Neural cell (in vitro differentiated cells): ENCODE data around the gene CHST6. TPM values are rescaled to one million over a fixed set of nuclear protein-coding genes. Genes with fewer than 3 reads are reported as not detected.
"Not testable (repeated sequence)": the region's sequence is repeated elsewhere in the genome, so short reads cannot be mapped to it uniquely, and the experiment has no call there.

Source experiments
- H2AFZ ChIP-seq: fragments of 200-600, 300-800 bp; sonication (generic), shearing (Covaris generic); 2 replicates; pipeline ENCODE4 v1.6.0; 2014; ENCODE audit warnings: low read depth, mild to moderate bottlenecking, antibody characterized with exemption, low read length, moderate library complexity
- H3F3A ChIP-seq: fragments of 200-600 bp; shearing (Covaris generic); 2 replicates; pipeline ENCODE4 v1.6.1; 2016; ENCODE audit warnings: mild to moderate bottlenecking, moderate library complexity, mixed read lengths, antibody characterized with exemption, low read length; ENCODE audit not compliant: insufficient read depth, poor library complexity, severe bottlenecking
- H3K27ac ChIP-seq: fragments of 200-600, 300-800 bp; sonication (generic), shearing (Covaris generic); 2 replicates; pipeline ENCODE4 v1.5.1; 2014; ENCODE audit warnings: mild to moderate bottlenecking, low read length, moderate library complexity
- H3K27me3 ChIP-seq: fragments of 300-800, 200-600 bp; sonication (generic), shearing (Covaris generic); 2 replicates; pipeline ENCODE4 v1.6.0; 2014; ENCODE audit warnings: mild to moderate bottlenecking, low read depth, low read length, moderate library complexity; ENCODE audit not compliant: insufficient read depth
- H3K36me3 ChIP-seq: fragments of 300-800, 200-600 bp; sonication (generic), shearing (Covaris generic); 2 replicates; pipeline ENCODE4 v1.5.1; 2014; ENCODE audit warnings: mild to moderate bottlenecking, antibody characterized with exemption, low read length, moderate library complexity; ENCODE audit not compliant: insufficient read depth
- H3K4me2 ChIP-seq: fragments of 300-800, 200-600 bp; sonication (generic), shearing (Covaris generic); 2 replicates; pipeline ENCODE4 v1.6.0; 2014; ENCODE audit warnings: mild to moderate bottlenecking, low read length
- H3K4me3 ChIP-seq: fragments of 300-800, 200-600 bp; sonication (generic), shearing (Covaris generic); 2 replicates; pipeline ENCODE4 v1.5.1; 2014; ENCODE audit warnings: mild to moderate bottlenecking, low read length, moderate library complexity
- H3K79me2 ChIP-seq: fragments of 200-600 bp; shearing (Covaris generic); replicated peaks from 2 replicates; pipeline ENCODE4 v1.6.0; 2014; ENCODE audit warnings: mild to moderate bottlenecking, low read length, moderate library complexity; ENCODE audit not compliant: insufficient read depth
- H3K9ac ChIP-seq: fragments of 300-800, 200-600 bp; sonication (generic), shearing (Covaris generic); 2 replicates; pipeline ENCODE4 v1.6.1; 2016; ENCODE audit warnings: mild to moderate bottlenecking, low read length, mixed read lengths
- H3K9me2 ChIP-seq: fragments of 200-600 bp; shearing (Covaris generic); 2 replicates; pipeline ENCODE4 v1.6.1; 2016; ENCODE audit warnings: mild to moderate bottlenecking, low read length, mixed read lengths; ENCODE audit not compliant: insufficient read depth
- H3K9me3 ChIP-seq: fragments of 200-600, 300-800 bp; sonication (generic), shearing (Covaris generic); 2 replicates; pipeline ENCODE4 v1.6.1; 2016; ENCODE audit warnings: mild to moderate bottlenecking, mixed run types, low read length, moderate library complexity, mixed read lengths
- H4K20me1 ChIP-seq: fragments of 200-600 bp; shearing (Covaris generic); 2 replicates; pipeline ENCODE4 v1.6.1; 2016; ENCODE audit warnings: mild to moderate bottlenecking, mixed run types; ENCODE audit not compliant: insufficient read depth
- EP300 ChIP-seq: fragments of 450-650 bp; conservative IDR thresholded peaks from 2 replicates; pipeline ENCODE4 v1.6.1; 2014; ENCODE audit warnings: antibody characterized with exemption, mild to moderate bottlenecking, moderate library complexity; ENCODE audit not compliant: poor library complexity, severe bottlenecking
- EZH2 ChIP-seq: fragments of 200-600, 300-800 bp; shearing (Covaris generic), sonication (generic); IDR thresholded peaks from 2 replicates; pipeline ENCODE4 v1.6.1; 2014; ENCODE audit warnings: antibody characterized with exemption, low read length, borderline replicate concordance, mild to moderate bottlenecking; ENCODE audit not compliant: insufficient read depth, poor library complexity, severe bottlenecking
- MXI1 ChIP-seq: fragments of 450-650 bp; conservative IDR thresholded peaks from 2 replicates; pipeline ENCODE4 v1.6.1; 2014; ENCODE audit warnings: antibody characterized with exemption, mild to moderate bottlenecking; ENCODE audit not compliant: poor library complexity, severe bottlenecking
- POLR2AphosphoS5 ChIP-seq: IDR thresholded peaks from 2 replicates; pipeline ENCODE4 v1.6.1; 2012
- RAD21 ChIP-seq: fragments of 450-650 bp; conservative IDR thresholded peaks from 2 replicates; pipeline ENCODE4 v1.6.1; 2014; ENCODE audit warnings: antibody characterized with exemption, mild to moderate bottlenecking, moderate library complexity
- SMC3 ChIP-seq: fragments of 450-650 bp; conservative IDR thresholded peaks from 2 replicates; pipeline ENCODE4 v1.6.1; 2014; ENCODE audit warnings: antibody characterized with exemption, mild to moderate bottlenecking, moderate library complexity; ENCODE audit not compliant: poor library complexity
- TAF1 ChIP-seq: IDR thresholded peaks from 2 replicates; pipeline ENCODE4 v1.6.1; 2012; ENCODE audit warnings: low read depth
- polyA plus RNA-seq: library from polyadenylated mRNA; depleted of rRNA; stranded (reverse); fragments of >200 nt; gene quantifications from 2 replicates; pipeline ENCODE4 v1.2.3, GENCODE V29; 2014
- TF ChIP-seq, protein P1 (sequence below): fragments of 450-650 bp; IDR thresholded peaks from 2 replicates; pipeline ENCODE4 v1.5.1; 2014; ENCODE audit warnings: antibody characterized with exemption, mild to moderate bottlenecking, moderate library complexity; ENCODE audit not compliant: poor library complexity, severe bottlenecking
- TF ChIP-seq, protein P2 (sequence below): IDR thresholded peaks from 2 replicates; pipeline ENCODE4 v1.6.1; 2012; ENCODE audit warnings: borderline replicate concordance

Gene CHST6
- polyA plus RNA-seq, 1 donor from 2014 or later: 0.02 TPM

DNA sequence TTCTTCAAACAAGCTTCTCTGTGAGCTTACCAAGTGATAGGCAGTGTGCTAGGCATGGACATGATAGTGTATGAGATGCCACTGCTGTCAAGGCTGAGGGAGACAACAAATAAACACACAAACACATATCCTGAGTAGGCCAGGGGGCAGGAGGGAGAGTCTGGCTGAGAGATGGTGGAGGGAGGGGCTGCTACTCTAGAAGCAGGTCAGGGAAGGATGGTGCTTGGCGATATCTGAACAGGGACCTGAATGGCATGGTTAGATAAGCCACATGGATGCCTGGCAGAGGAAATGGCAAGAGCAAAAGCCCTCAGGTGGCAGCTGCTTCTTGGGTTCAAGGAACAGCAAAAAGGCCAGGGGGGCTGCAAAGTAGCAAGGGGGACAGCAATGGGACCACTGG is 8.6 kb upstream of the CHST6 start:
- H3F3A ChIP-seq: no peaks in the 10 kb centered on the region
- no peak overlapping the region for H3K4me2 ChIP-seq
- no peaks in the 10 kb centered on the region for H3K9me3 ChIP-seq
- TF ChIP-seq, protein P1, sequence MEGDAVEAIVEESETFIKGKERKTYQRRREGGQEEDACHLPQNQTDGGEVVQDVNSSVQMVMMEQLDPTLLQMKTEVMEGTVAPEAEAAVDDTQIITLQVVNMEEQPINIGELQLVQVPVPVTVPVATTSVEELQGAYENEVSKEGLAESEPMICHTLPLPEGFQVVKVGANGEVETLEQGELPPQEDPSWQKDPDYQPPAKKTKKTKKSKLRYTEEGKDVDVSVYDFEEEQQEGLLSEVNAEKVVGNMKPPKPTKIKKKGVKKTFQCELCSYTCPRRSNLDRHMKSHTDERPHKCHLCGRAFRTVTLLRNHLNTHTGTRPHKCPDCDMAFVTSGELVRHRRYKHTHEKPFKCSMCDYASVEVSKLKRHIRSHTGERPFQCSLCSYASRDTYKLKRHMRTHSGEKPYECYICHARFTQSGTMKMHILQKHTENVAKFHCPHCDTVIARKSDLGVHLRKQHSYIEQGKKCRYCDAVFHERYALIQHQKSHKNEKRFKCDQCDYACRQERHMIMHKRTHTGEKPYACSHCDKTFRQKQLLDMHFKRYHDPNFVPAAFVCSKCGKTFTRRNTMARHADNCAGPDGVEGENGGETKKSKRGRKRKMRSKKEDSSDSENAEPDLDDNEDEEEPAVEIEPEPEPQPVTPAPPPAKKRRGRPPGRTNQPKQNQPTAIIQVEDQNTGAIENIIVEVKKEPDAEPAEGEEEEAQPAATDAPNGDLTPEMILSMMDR: no peak
- no peak overlapping the region for H3K27ac ChIP-seq
- H2AFZ ChIP-seq: no peak overlapping the region
- no peaks in the 10 kb centered on the region for H3K9me2 ChIP-seq
- H3K36me3 ChIP-seq: no peaks in the 10 kb centered on the region
- H3K27me3 ChIP-seq: no peaks in the 10 kb centered on the region
- no peaks in the 10 kb centered on the region for H3K79me2 ChIP-seq
- no peak overlapping the region for H3K4me3 ChIP-seq
- no peaks in the 10 kb centered on the region for H4K20me1 ChIP-seq
- no peak overlapping the region for H3K9ac ChIP-seq

DNA sequence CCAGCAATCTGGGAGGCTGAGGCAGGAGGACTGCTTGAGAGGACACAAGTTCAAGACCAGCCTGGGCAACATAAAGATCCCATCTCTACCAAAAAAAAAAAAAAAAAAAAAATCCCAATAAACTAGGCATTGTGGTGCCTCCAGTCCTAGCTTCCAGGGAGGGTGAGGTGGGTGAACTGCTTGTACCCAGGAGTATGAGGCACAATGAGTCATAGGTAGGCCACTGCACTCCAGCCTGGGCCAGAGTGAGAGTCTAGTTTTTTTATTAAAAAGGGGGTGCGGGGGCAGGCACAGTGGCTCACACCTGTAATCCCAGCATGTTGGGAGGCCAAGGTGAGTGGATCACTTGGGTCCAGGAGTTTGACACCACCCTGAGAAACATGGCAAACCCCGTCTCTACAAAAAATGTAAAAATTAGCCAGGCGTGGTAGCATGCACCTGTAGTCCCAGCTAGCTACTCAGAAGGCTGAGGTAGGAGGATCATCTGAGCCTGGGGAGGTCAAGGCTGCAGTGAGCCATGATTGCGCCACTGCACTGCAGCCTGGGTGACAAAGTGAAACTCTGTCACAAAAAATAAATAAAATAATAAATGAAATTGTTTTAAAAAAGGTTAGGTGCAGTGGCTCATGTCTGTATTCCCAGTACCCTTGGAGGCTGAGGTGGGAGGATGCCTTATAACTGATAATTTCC is 7.8 kb upstream of the CHST6 start:
- no peaks in the 10 kb centered on the region for H3K9me3 ChIP-seq
- no peaks in the 10 kb centered on the region for H3F3A ChIP-seq
- H3K36me3 ChIP-seq: no peaks in the 10 kb centered on the region
- no peak overlapping the region for H3K9ac ChIP-seq
- TF ChIP-seq TAF1 (no peak), RAD21 (no peak), EZH2 (no peak), POLR2AphosphoS5 (no peak), EP300 (no peak), MXI1 (no peak), SMC3 (no peak)
- TF ChIP-seq, protein P1: no peak
- TF ChIP-seq, protein P2, sequence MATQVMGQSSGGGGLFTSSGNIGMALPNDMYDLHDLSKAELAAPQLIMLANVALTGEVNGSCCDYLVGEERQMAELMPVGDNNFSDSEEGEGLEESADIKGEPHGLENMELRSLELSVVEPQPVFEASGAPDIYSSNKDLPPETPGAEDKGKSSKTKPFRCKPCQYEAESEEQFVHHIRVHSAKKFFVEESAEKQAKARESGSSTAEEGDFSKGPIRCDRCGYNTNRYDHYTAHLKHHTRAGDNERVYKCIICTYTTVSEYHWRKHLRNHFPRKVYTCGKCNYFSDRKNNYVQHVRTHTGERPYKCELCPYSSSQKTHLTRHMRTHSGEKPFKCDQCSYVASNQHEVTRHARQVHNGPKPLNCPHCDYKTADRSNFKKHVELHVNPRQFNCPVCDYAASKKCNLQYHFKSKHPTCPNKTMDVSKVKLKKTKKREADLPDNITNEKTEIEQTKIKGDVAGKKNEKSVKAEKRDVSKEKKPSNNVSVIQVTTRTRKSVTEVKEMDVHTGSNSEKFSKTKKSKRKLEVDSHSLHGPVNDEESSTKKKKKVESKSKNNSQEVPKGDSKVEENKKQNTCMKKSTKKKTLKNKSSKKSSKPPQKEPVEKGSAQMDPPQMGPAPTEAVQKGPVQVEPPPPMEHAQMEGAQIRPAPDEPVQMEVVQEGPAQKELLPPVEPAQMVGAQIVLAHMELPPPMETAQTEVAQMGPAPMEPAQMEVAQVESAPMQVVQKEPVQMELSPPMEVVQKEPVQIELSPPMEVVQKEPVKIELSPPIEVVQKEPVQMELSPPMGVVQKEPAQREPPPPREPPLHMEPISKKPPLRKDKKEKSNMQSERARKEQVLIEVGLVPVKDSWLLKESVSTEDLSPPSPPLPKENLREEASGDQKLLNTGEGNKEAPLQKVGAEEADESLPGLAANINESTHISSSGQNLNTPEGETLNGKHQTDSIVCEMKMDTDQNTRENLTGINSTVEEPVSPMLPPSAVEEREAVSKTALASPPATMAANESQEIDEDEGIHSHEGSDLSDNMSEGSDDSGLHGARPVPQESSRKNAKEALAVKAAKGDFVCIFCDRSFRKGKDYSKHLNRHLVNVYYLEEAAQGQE: no peak
- H2AFZ ChIP-seq: no peak overlapping the region
- no peaks in the 10 kb centered on the region for H3K79me2 ChIP-seq
- no peaks in the 10 kb centered on the region for H4K20me1 ChIP-seq
- no peak overlapping the region for H3K27ac ChIP-seq
- H3K4me2 ChIP-seq: no peak overlapping the region
- H3K27me3 ChIP-seq: no peaks in the 10 kb centered on the region
- H3K4me3 ChIP-seq: no peak overlapping the region
- no peaks in the 10 kb centered on the region for H3K9me2 ChIP-seq

DNA sequence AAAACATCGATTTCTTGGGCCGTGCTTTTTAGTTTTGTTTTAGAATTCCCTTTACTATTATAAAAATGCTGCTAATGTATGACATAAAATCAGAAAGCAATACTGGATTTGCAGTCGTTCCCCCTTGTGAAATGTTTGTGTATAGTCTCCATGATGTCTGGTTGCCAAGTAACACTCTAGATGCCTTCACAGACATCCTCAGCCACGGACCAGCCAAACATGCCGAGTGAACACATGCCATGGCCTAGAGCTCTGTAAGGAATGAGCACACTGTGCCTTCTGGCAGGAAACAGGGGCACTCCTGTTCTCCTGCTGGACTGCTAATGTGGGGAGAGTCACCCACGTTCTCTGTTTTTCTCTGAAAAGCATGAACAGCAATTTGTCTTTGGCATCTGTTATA is 6.6 kb upstream of the CHST6 start:
- H3K9ac ChIP-seq, H3K4me2 ChIP-seq, H2AFZ ChIP-seq, H3K79me2 ChIP-seq, H3K27ac ChIP-seq, H3K36me3 ChIP-seq, H4K20me1 ChIP-seq, H3K27me3 ChIP-seq, H3K4me3 ChIP-seq, H3K9me2 ChIP-seq, H3F3A ChIP-seq, H3K9me3 ChIP-seq: not testable (repeated sequence)
